SK-N-SH treated with all-trans-retinoic acid at 6 μM for 48 hours (cell line): Measurements from ENCODE around the gene SLC16A13.

ENCODE experiments used
- ATAC-seq: fragments of 200-7000 bp; cut with Tn5 transposase; 3 replicates; pipeline ENCODE4 v1.9.1; 2020; ENCODE audit warnings: mild to moderate bottlenecking, moderate library complexity
- ARNTL ChIP-seq: fragments of 450-650 bp; formaldehyde crosslinking; IDR thresholded peaks from 2 replicates; pipeline ENCODE4 v1.5.0; 2020; ENCODE audit warnings: low read depth, mild to moderate bottlenecking, moderate library complexity, borderline replicate concordance
- BACH2 ChIP-seq: fragments of 250-450 bp; sonication (Bioruptor Pico); IDR thresholded peaks from 2 replicates; pipeline ENCODE4 v1.9.0; 2021; ENCODE audit warnings: mild to moderate bottlenecking, borderline replicate concordance
- CREB5 ChIP-seq: fragments of 250-450 bp; sonication (Bioruptor Pico); IDR thresholded peaks from 2 replicates; pipeline ENCODE4 v1.5.1; 2020; ENCODE audit warnings: low read depth, mild to moderate bottlenecking, moderate library complexity
- CSDC2 ChIP-seq: fragments of 250-450 bp; sonication (Bioruptor Pico); IDR thresholded peaks from 2 replicates; pipeline ENCODE4 v1.5.0; 2020; ENCODE audit warnings: mild to moderate bottlenecking, moderate library complexity
- CSRNP3 ChIP-seq: fragments of 250-450 bp; sonication (Bioruptor Pico); IDR thresholded peaks from 2 replicates; pipeline ENCODE4 v1.5.1; 2021; ENCODE audit warnings: mild to moderate bottlenecking, moderate library complexity
- ESRRG ChIP-seq: fragments of 250-450 bp; sonication (Bioruptor Pico); IDR thresholded peaks from 2 replicates; pipeline ENCODE4 v1.6.1; 2021; ENCODE audit warnings: mild to moderate bottlenecking
- GLIS3 ChIP-seq: fragments of 250-450 bp; sonication (Bioruptor Pico); IDR thresholded peaks from 2 replicates; pipeline ENCODE4 v1.5.0; 2020; ENCODE audit warnings: mild to moderate bottlenecking, moderate library complexity
- ISL1 ChIP-seq: fragments of 250-450 bp; sonication (Bioruptor Pico); IDR thresholded peaks from 2 replicates; pipeline ENCODE4 v2.1.2; 2022; ENCODE audit warnings: mild to moderate bottlenecking, moderate library complexity
- OSR1 ChIP-seq: fragments of 250-450 bp; sonication (Bioruptor Pico); IDR thresholded peaks from 2 replicates; pipeline ENCODE4 v1.8.0; 2022; ENCODE audit warnings: moderate library complexity, mild to moderate bottlenecking, inconsistent platforms
- PATZ1 ChIP-seq: fragments of 250-450 bp; sonication (Bioruptor Pico); IDR thresholded peaks from 2 replicates; pipeline ENCODE4 v1.8.0; 2020; ENCODE audit warnings: mild to moderate bottlenecking, moderate library complexity, borderline replicate concordance
- POU6F1 ChIP-seq: fragments of 250-450 bp; sonication (Bioruptor Pico); IDR thresholded peaks from 2 replicates; pipeline ENCODE4 v1.8.0; 2021; ENCODE audit warnings: low read depth, mild to moderate bottlenecking, moderate library complexity, borderline replicate concordance
- PPARA ChIP-seq: fragments of 250-450 bp; sonication (Bioruptor Pico); IDR thresholded peaks from 2 replicates; pipeline ENCODE4 v1.5.0; 2020; ENCODE audit warnings: mild to moderate bottlenecking, borderline replicate concordance
- RARB ChIP-seq: fragments of 250-450 bp; sonication (Bioruptor Pico); IDR thresholded peaks from 2 replicates; pipeline ENCODE4 v1.8.0; 2021; ENCODE audit warnings: mild to moderate bottlenecking, moderate library complexity
- SNAI2 ChIP-seq: fragments of 250-450 bp; sonication (Bioruptor Pico); IDR thresholded peaks from 2 replicates; pipeline ENCODE4 v1.5.0; 2020; ENCODE audit warnings: mild to moderate bottlenecking, moderate library complexity
- TCF4 ChIP-seq: fragments of 250-450 bp; sonication (Bioruptor Pico); IDR thresholded peaks from 2 replicates; pipeline ENCODE4 v1.8.0; 2021; ENCODE audit warnings: mild to moderate bottlenecking, moderate library complexity, borderline replicate concordance
- TOX ChIP-seq: fragments of 250-450 bp; sonication (Bioruptor Pico); IDR thresholded peaks from 2 replicates; pipeline ENCODE4 v1.8.0; 2021; ENCODE audit warnings: mild to moderate bottlenecking, moderate library complexity, borderline replicate concordance
- TSHZ2 ChIP-seq: fragments of 250-450 bp; sonication (Bioruptor Pico); IDR thresholded peaks from 2 replicates; pipeline ENCODE4 v1.5.0; 2020; ENCODE audit warnings: mild to moderate bottlenecking, moderate library complexity
- ZC3H10 ChIP-seq: fragments of 250-450 bp; sonication (Bioruptor Pico); IDR thresholded peaks from 2 replicates; pipeline ENCODE4 v1.5.1; 2021; ENCODE audit warnings: mild to moderate bottlenecking, moderate library complexity
- ZFP30 ChIP-seq: fragments of 450-650 bp; formaldehyde crosslinking; IDR thresholded peaks from 2 replicates; pipeline ENCODE4 v1.5.0; 2022; ENCODE audit warnings: mild to moderate bottlenecking, moderate library complexity
- ZNF565 ChIP-seq: fragments of 450-650 bp; formaldehyde crosslinking; conservative IDR thresholded peaks from 2 replicates; pipeline ENCODE4 v1.5.0; 2020; ENCODE audit warnings: low read depth, mild to moderate bottlenecking, moderate library complexity
- ZNF70 ChIP-seq: fragments of 450-650 bp; formaldehyde crosslinking; IDR thresholded peaks from 2 replicates; pipeline ENCODE4 v1.5.0; 2020; ENCODE audit warnings: mild to moderate bottlenecking, moderate library complexity
- ZNF8 ChIP-seq: fragments of 450-650 bp; formaldehyde crosslinking; IDR thresholded peaks from 2 replicates; pipeline ENCODE4 v1.5.0; 2020; ENCODE audit warnings: mild to moderate bottlenecking, moderate library complexity

SLC16A13 gene

GRCh38 chr17:7029659-7030058 is 6.2 kb upstream of the SLC16A13 start:
- no peak for TF ChIP-seq CSDC2 (CRISPR knock-in tag)
- no peak for TF ChIP-seq ZNF70
- TF ChIP-seq TOX (CRISPR knock-in tag), result no peak
- TF ChIP-seq CSRNP3, result no peak
- TF ChIP-seq POU6F1, result no peak
- no peak for TF ChIP-seq BACH2 (CRISPR knock-in tag)
- no peak for TF ChIP-seq ZNF565
- TF ChIP-seq ZNF8 (CRISPR knock-in tag), result no peak
- no peak for TF ChIP-seq RARB (CRISPR knock-in tag)
- TF ChIP-seq TCF4 (CRISPR knock-in tag), result no peak
- no peak for TF ChIP-seq ESRRG
- no peak for TF ChIP-seq GLIS3 (CRISPR knock-in tag)
- TF ChIP-seq CREB5 (CRISPR knock-in tag), result no peak
- TF ChIP-seq SNAI2 (CRISPR knock-in tag), result no peak

GRCh38 chr17:7034955-7035590 is 742 bp upstream of the SLC16A13 start:
- ATAC-seq, result no peak; the same call in 2 of the 3 replicates

More at GRCh38 chr17:7029659-7030058, 6.2 kb upstream of the SLC16A13 start:
- no peak for ATAC-seq

More at GRCh38 chr17:7034955-7035590, 742 bp upstream of the SLC16A13 start:
- TF ChIP-seq CSDC2 (CRISPR knock-in tag) (no peak), ISL1 (CRISPR knock-in tag) (no peak), ZNF565 (no peak), ZNF70 (no peak), PATZ1 (no peak), OSR1 (CRISPR knock-in tag) (no peak), ESRRG (no peak), ZFP30 (CRISPR knock-in tag) (no peak), ARNTL (CRISPR knock-in tag) (no peak), CSRNP3 (no peak), TSHZ2 (CRISPR knock-in tag) (no peak), SNAI2 (CRISPR knock-in tag) (no peak), GLIS3 (CRISPR knock-in tag) (no peak), PPARA (CRISPR knock-in tag) (no peak), ZC3H10 (no peak), ZNF8 (CRISPR knock-in tag) (no peak), BACH2 (CRISPR knock-in tag) (no peak), RARB (CRISPR knock-in tag) (no peak)
- TF ChIP-seq, all 23 proteins: peak for 0
